Fibroblast of pulmonary artery (primary cell): ENCODE measurements around the gene RBP3.

Source experiments
- DNase-seq: peaks from one replicate; pipeline ENCODE4 v3.0.0-alpha.2; 2010; ENCODE audit warnings: low read depth
- H3K4me3 ChIP-seq: replicated peaks from 2 replicates; pipeline ENCODE4 v1.5.1; 2011; ENCODE audit warnings: low read depth, mild to moderate bottlenecking, control low read depth, low read length, moderate library complexity
- CTCF ChIP-seq: IDR thresholded peaks from 2 replicates; pipeline ENCODE4 v1.5.1; 2011; ENCODE audit warnings: mild to moderate bottlenecking, control low read depth, low read length, inconsistent platforms; ENCODE audit errors: missing control alignments

The RBP3 gene

GRCh38 chr10:47348138-47348651 lies at the start of gene RBP3:
TSS of gene RBP3 (plus strand) at chr10:47348363. CDS start at chr10:47348485, 122 bp downstream.
- no peak within 1 kb of the TSS for H3K4me3 ChIP-seq
- no peak for TF ChIP-seq CTCF
- DNase-seq = no peak

DNA sequence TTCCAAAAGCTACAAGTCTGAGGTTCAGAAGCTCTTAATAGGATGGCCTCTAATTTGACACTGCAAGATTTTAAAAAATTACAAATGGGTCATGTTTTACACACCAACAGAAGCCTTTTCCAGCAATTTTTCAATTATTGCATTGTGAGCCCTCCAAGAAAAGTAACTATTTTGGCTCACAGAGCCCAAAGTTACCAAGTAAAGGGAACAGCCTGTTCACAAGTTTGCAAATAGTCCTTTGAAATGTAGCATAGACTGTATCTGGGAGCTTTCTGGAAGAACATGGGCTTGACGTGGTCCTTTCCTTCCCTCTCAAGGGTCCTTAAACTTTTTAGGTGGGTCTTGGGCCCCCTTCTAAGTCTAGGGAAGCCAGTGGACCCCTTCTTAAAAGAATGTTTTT lies 49.4 kb upstream of the RBP3 start:
- no peak overlapping the region for H3K4me3 ChIP-seq
- DNase-seq = no peak
- TF ChIP-seq CTCF = no peak

- no peak for DNase-seq
- no peak for TF ChIP-seq CTCF
- H3K4me3 ChIP-seq = no peak within 1 kb of the TSS
Observed at GRCh38 chr10:47299611-47300428, 48.3 kb upstream of the RBP3 start, which contains the start of gene GDF10. TSS of gene GDF10 (plus strand) at chr10:47300197. CDS start at chr10:47300652, 455 bp downstream.

DNA sequence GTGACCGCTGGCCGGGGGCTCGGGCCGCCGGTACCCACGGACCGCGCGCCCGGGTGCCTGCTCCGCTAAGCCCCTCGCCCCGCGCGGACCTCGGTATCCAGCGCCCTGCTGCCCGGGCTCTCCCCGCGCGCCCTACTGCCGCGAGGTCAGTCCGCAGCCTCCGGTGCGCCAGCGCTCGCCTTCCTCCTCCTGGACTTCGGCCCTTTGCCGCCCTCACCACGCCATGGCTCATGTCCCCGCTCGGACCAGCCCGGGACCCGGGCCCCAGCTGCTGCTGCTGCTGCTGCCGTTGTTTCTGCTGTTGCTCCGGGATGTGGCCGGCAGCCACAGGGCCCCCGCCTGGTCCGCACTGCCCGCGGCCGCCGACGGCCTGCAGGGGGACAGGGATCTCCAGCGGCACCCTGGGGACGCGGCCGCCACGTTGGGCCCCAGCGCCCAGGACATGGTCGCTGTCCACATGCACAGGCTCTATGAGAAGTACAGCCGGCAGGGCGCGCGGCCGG lies 47.7 kb upstream of the RBP3 start:
- no peak for DNase-seq
- no peak for TF ChIP-seq CTCF
- H3K4me3 ChIP-seq = no peak overlapping the region

DNA sequence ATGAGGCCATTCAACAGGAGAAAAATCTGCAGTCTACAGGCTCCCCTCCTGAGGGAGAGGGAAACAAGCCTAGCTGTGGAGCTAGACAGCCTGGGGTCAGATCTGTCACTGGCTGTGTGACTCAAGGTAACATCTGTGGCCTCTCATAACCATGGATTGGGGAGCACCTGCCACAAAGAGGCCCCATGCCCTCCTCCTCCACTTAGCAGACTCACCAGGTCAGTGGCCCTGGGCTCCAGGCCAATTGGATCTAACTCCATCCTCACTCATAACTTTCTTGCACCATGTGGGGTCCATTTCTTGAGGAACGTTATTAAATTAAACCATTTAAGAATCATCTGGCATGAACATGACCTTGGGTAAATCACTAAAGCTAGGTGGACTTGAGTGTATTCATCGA lies 46.3 kb upstream of the RBP3 start:
- DNase-seq = no peak
- TF ChIP-seq CTCF = no peak
- H3K4me3 ChIP-seq = no peak overlapping the region

DNA sequence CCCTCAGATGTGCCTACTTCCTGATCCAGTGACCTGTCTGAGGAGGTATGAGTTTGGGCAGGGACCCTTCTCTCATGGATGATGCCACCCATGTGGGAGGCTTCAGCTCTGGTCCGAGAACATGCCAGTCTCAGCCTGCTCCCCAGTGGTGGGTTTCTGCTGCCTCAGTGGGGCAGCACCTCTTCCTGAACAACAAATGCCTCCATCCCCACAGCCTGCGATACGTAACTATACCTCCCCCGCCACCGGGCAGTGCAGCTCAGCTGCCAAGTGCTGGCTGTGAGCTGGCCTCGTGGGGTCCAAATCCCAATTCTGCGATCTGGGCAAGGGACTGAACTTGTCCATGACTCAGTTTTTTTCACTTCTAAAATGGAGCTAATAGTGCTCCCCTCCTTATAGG lies 45.1 kb upstream of the RBP3 start:
- DNase-seq = no peak
- H3K4me3 ChIP-seq = no peak overlapping the region
- TF ChIP-seq CTCF = no peak
